ENCODE measurements around the gene FKBP2.

DNA sequence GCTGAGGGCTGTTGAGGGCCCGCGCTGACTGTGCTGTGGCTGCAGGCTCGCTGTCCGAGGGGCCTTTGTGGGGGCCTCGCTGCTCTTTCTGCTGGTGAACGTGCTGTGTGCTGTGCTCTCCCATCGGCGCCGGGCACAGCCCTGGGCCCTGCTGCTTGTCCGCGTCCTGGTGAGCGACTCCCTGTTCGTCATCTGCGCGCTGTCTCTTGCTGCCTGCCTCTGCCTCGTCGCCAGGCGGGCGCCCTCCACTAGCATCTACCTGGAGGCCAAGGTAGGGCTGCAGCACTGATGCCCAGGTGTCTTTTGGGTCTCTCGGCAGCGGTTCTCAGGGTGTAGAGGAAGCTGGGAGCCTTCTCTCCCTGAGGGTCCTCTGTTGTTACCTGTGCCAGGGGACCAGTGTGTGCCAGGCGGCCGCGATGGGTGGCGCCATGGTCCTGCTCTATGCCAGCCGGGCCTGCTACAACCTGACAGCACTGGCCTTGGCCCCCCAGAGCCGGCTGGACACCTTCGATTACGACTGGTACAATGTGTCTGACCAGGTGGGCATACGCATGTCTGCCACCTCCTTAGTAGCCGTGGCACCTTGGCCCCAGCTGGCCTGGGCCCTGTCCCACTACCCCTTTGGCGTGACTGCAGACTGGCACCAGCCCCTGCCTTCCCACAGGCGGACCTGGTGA lies 46.9 kb downstream of the FKBP2 start:
- TF ChIP-seq, protein P1, sequence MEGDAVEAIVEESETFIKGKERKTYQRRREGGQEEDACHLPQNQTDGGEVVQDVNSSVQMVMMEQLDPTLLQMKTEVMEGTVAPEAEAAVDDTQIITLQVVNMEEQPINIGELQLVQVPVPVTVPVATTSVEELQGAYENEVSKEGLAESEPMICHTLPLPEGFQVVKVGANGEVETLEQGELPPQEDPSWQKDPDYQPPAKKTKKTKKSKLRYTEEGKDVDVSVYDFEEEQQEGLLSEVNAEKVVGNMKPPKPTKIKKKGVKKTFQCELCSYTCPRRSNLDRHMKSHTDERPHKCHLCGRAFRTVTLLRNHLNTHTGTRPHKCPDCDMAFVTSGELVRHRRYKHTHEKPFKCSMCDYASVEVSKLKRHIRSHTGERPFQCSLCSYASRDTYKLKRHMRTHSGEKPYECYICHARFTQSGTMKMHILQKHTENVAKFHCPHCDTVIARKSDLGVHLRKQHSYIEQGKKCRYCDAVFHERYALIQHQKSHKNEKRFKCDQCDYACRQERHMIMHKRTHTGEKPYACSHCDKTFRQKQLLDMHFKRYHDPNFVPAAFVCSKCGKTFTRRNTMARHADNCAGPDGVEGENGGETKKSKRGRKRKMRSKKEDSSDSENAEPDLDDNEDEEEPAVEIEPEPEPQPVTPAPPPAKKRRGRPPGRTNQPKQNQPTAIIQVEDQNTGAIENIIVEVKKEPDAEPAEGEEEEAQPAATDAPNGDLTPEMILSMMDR (IDR thresholded peaks at IDR 0.05 in 4 of 5, conservative IDR thresholded peaks at IDR 0.05 in 1 of 5) = no peak
- TF ChIP-seq POLR2A (IDR thresholded peaks at IDR 0.05) = no peak

Data from gastrocnemius medialis (tissue), 4 donors.